Measurements from ENCODE around the gene CDK5RAP3.

CDK5RAP3 gene

GRCh38 chr17:47981462-47981861 lies 10.5 kb downstream of the CDK5RAP3 start (continued):
- TF ChIP-seq ZNF324 (tag by site-specific recombination; IDR thresholded peaks at IDR 0.05): no peak
- no peak for TF ChIP-seq ZNF48 (tag by site-specific recombination; IDR thresholded peaks at IDR 0.05)
- no peak for TF ChIP-seq ZSCAN4 (tag by site-specific recombination; IDR thresholded peaks at IDR 0.05)
- TF ChIP-seq ZNF114 (tag by site-specific recombination; IDR thresholded peaks at IDR 0.05): no peak
- no peak for TF ChIP-seq ZNF555 (tag by site-specific recombination; conservative IDR thresholded peaks at IDR 0.05)
- no peak for TF ChIP-seq SCRT2 (tag by site-specific recombination; IDR thresholded peaks at IDR 0.05)

- TF ChIP-seq SP7 (tag by site-specific recombination; IDR thresholded peaks at IDR 0.05) (peak; percentile 94), ZIC2 (tag by site-specific recombination; IDR thresholded peaks at IDR 0.05) (peak; percentile 80), ZNF529 (tag by site-specific recombination; IDR thresholded peaks at IDR 0.05; ENCODE audit: insufficient replicate concordance) (no peak), WT1 (tag by site-specific recombination; IDR thresholded peaks at IDR 0.05) (peak; percentile 81)
- Histone ChIP-seq H3K4me1 (ENCODE audit: control insufficient read depth, insufficient read depth, low read length) (no peaks in the 10 kb centered on the region), H3K9me3 (ENCODE audit: control insufficient read depth, insufficient read depth, low read depth, low read length) (no peaks in the 10 kb centered on the region), H3K36me3 (ENCODE audit: control insufficient read depth in 2 of 2, insufficient read depth in 1 of 2, low read length in 2 of 2) (peaks cover 22 to 67% of the 10 kb centered on the region in 2 experiments), H3K27ac (ENCODE audit: extremely low read depth, low read depth, low read length) (no peak overlapping the region), H3K4me3 (ENCODE audit: low read depth, low read length) (no peak overlapping the region)
- ChIA-PET POLR2A (interaction anchor here (2.1 kb wide), 1 partner anchor 36 kb away, joined by 6 read pairs; no protein-coding TSS in a partner anchor), CTCF (interaction anchor here (3.5 to 21.9 kb wide), 3 partner anchors 11 to 34 kb away, joined by 21 to 592 read pairs (median 386); partner anchors contain the start of genes CDK5RAP3, PNPO and PRR15L)
These were observed 11.2 kb downstream of the CDK5RAP3 start for GRCh38 chr17:47982091-47982617.

- ChIA-PET POLR2A (interaction anchor here (1.1 to 2.1 kb wide), 4 partner anchors 12 to 35 kb away, joined by 3 to 6 read pairs (median 4); partner anchors contain the start of gene CDK5RAP3), CTCF (interaction anchor here (0.6 to 21.9 kb wide), 6 partner anchors 11 to 160 kb away, joined by 3 to 592 read pairs (median 12); partner anchors contain the start of genes CDK5RAP3, PNPO, PRR15L and SCRN2)
- Histone ChIP-seq H3K4me1 (ENCODE audit: control insufficient read depth, insufficient read depth, low read length) (peaks cover 4% of the 10 kb centered on the region; the same call in 1 of the 2 replicates), H3K36me3 (ENCODE audit: control insufficient read depth in 2 of 2, insufficient read depth in 1 of 2, low read length in 2 of 2) (peaks cover 15 to 62% of the 10 kb centered on the region in 2 experiments), H3K9me3 (ENCODE audit: control insufficient read depth, insufficient read depth, low read depth, low read length) (no peaks in the 10 kb centered on the region), H3K27ac (ENCODE audit: extremely low read depth, low read depth, low read length) (no peak overlapping the region), H3K4me3 (ENCODE audit: low read depth, low read length) (no peak overlapping the region)
- TF ChIP-seq ZNF558 (tag by site-specific recombination; IDR thresholded peaks at IDR 0.05): no peak
- TF ChIP-seq ZNF341 (tag by site-specific recombination; IDR thresholded peaks at IDR 0.05; ENCODE audit: low read depth): 0 out of 2 replicates have a peak, but pooled peaks have one; percentile 23
- TF ChIP-seq ZNF707 (tag by site-specific recombination; IDR thresholded peaks at IDR 0.05): no peak
- TF ChIP-seq BCL11A (tag by site-specific recombination; IDR thresholded peaks at IDR 0.05; ENCODE audit: low read depth): no peak
- no peak for TF ChIP-seq ZFHX2 (tag by site-specific recombination; conservative IDR thresholded peaks at IDR 0.05)
- TF ChIP-seq KLF10 (tag by site-specific recombination; IDR thresholded peaks at IDR 0.05): no peak
- TF ChIP-seq ZIC2 (tag by site-specific recombination; IDR thresholded peaks at IDR 0.05): peak; percentile 0; the same call in 1 of the 2 replicates
- no peak for TF ChIP-seq ZNF10 (tag by site-specific recombination; IDR thresholded peaks at IDR 0.05)
- no peak for TF ChIP-seq ZNF394 (tag by site-specific recombination; IDR thresholded peaks at IDR 0.05; ENCODE audit: borderline replicate concordance)
- TF ChIP-seq YY1 (tag by site-specific recombination; IDR thresholded peaks at IDR 0.05): no peak
- no peak for TF ChIP-seq ZNF529 (tag by site-specific recombination; IDR thresholded peaks at IDR 0.05; ENCODE audit: insufficient replicate concordance)
- TF ChIP-seq ZNF701 (tag by site-specific recombination; IDR thresholded peaks at IDR 0.05): no peak
- no peak for TF ChIP-seq ZNF248 (tag by site-specific recombination; IDR thresholded peaks at IDR 0.05)
- TF ChIP-seq PATZ1 (tag by site-specific recombination; IDR thresholded peaks at IDR 0.05): no peak
These were observed 11.9 kb downstream of the CDK5RAP3 start for GRCh38 chr17:47982645-47983390.
